ENCODE results near the gene RPAIN.

GRCh38 chr17:5373112-5373511, 46.9 kb upstream of the RPAIN start:
- TF ChIP-seq CTCF (conservative IDR thresholded peaks at IDR 0.05; ENCODE audit: low read depth, low read length) (no peak), EZH2 (IDR thresholded peaks at IDR 0.05; ENCODE audit: low read length, unreplicated experiment) (no peak)
